H1 (cell line): ENCODE data around the gene FGF21. TPM values are rescaled to one million over a fixed set of nuclear protein-coding genes. Genes with fewer than 3 reads are reported as not detected.

Source experiments
- CTCF ChIA-PET: fragments of 300-600 bp; sonication (Branson Sonifier 250); formaldehyde crosslinking; loops from one replicate; lab custom pipeline; 2021; ENCODE audit not compliant: partially characterized antibody; lab: Charles Lee
- POLR2A ChIA-PET: fragments of 300-600 bp; sonication (Branson Sonifier 250); formaldehyde crosslinking; loops from one replicate; lab custom pipeline; 2021; ENCODE audit warnings: inconsistent platforms; ENCODE audit not compliant: partially characterized antibody; lab: Charles Lee
- DNase-seq, 2 experiments: peaks; one replicate each; pipeline versions ENCODE4 v3.0.0 to v3.0.0-alpha.2; 2010 to 2022; ENCODE audit warnings: low spot score in 2 of 2, low read depth in 1 of 2, mixed read lengths in 1 of 2
- FAIRE-seq: peaks from 2 replicates; lab custom pipeline; 2011; peaks lifted over from hg19 to GRCh38; lab: Jason Lieb, UNC
- H2AFZ ChIP-seq: 2 replicates; pipeline ENCODE4 v1.8.1; 2012; ENCODE audit warnings: low read length, inconsistent platforms
- H2AK5ac ChIP-seq: 2 replicates; pipeline ENCODE4 v1.6.1; 2013; ENCODE audit warnings: low read depth, low read length
- H2BK120ac ChIP-seq: replicated peaks from 2 replicates; pipeline ENCODE3; 2013; ENCODE audit warnings: low read depth, low read length, inconsistent platforms
- H2BK12ac ChIP-seq: 2 replicates; pipeline ENCODE4 v1.6.1; 2013; ENCODE audit warnings: low read depth, low read length
- H2BK15ac ChIP-seq: 2 replicates; pipeline ENCODE4 v1.6.1; 2013; ENCODE audit warnings: low read length
- H2BK20ac ChIP-seq: 2 replicates; pipeline ENCODE4 v1.6.1; 2013; ENCODE audit warnings: low read length
- H2BK5ac ChIP-seq: 2 replicates; pipeline ENCODE4 v1.6.1; 2013; ENCODE audit warnings: low read depth, low read length
- H3K14ac ChIP-seq: 2 replicates; pipeline ENCODE4 v1.6.1; 2013; ENCODE audit warnings: inconsistent platforms; ENCODE audit not compliant: insufficient read length
- H3K18ac ChIP-seq: 2 replicates; pipeline ENCODE4 v1.6.1; 2013; ENCODE audit warnings: low read length; ENCODE audit errors: extremely low read depth
- H3K23ac ChIP-seq: 2 replicates; pipeline ENCODE4 v1.6.1; 2013; ENCODE audit warnings: inconsistent platforms; ENCODE audit not compliant: insufficient read length
- H3K23me2 ChIP-seq: 2 replicates; pipeline ENCODE4 v1.6.1; 2013; ENCODE audit warnings: low read depth, low read length
- H3K27ac ChIP-seq: 2 replicates; pipeline ENCODE4 v1.6.1; 2011; ENCODE audit warnings: low read depth, low read length, inconsistent platforms
- H3K27me3 ChIP-seq, 4 experiments: replicated peaks in 1 of 4; 1 replicate in 1 of 4; 2 replicates in 3 of 4; pipeline versions ENCODE4 v1.6.1 to v1.8.1; 2011 to 2013; ENCODE audit warnings: low read length in 3 of 4, mild to moderate bottlenecking in 3 of 4, inconsistent platforms in 2 of 4, mixed read lengths in 2 of 4, moderate library complexity in 1 of 4; ENCODE audit not compliant: control insufficient read depth in 3 of 4, insufficient read depth in 3 of 4; ENCODE audit errors: extremely low read depth in 1 of 4
- H3K36me3 ChIP-seq, 4 experiments: 2 replicates each; pipeline versions ENCODE4 v1.6.1 to v1.8.1; 2011 to 2013; ENCODE audit warnings: mild to moderate bottlenecking in 4 of 4, low read length in 3 of 4, moderate library complexity in 2 of 4, control low read depth in 1 of 4, inconsistent platforms in 1 of 4; ENCODE audit not compliant: insufficient read depth in 4 of 4, control insufficient read depth in 2 of 4
- H3K4ac ChIP-seq: replicated peaks from 2 replicates; pipeline ENCODE3; 2013; ENCODE audit warnings: low read length, low read depth, mixed read lengths, inconsistent platforms; ENCODE audit not compliant: insufficient read length
- H3K4me1 ChIP-seq, 4 experiments: replicated peaks in 1 of 4; 1 replicate in 1 of 4; 2 replicates in 3 of 4; pipeline versions ENCODE4 v1.6.1 to v1.8.1; 2011 to 2013; ENCODE audit warnings: low read length in 3 of 4, inconsistent platforms in 2 of 4, mixed read lengths in 1 of 4; ENCODE audit not compliant: insufficient read depth in 4 of 4, control insufficient read depth in 3 of 4
- H3K4me2 ChIP-seq, 2 experiments: 2 replicates each; pipeline versions ENCODE4 v1.6.1 to v1.8.1; 2011 to 2013; ENCODE audit warnings: low read depth in 2 of 2, low read length in 2 of 2, control low read depth in 1 of 2, inconsistent platforms in 1 of 2, mild to moderate bottlenecking in 1 of 2; ENCODE audit not compliant: insufficient read depth in 1 of 2
- H3K4me3 ChIP-seq, 4 experiments: fragments of 200-600, 300-600 bp in 1 of 4; sonication (generic), shearing (Covaris generic), sonication (Bioruptor Twin) in 1 of 4; 2 replicates each; pipeline versions ENCODE4 v1.5.1 to v1.8.1; 2011 to 2016; ENCODE audit warnings: low read length in 4 of 4, low read depth in 3 of 4, control low read depth in 2 of 4, inconsistent platforms in 2 of 4, mild to moderate bottlenecking in 2 of 4, mixed read lengths in 1 of 4, moderate library complexity in 1 of 4; ENCODE audit not compliant: insufficient read depth in 2 of 4; ENCODE audit errors: extremely low read depth in 1 of 4
- H3K56ac ChIP-seq: replicated peaks from 2 replicates; pipeline ENCODE3; 2013; ENCODE audit warnings: low read depth, mild to moderate bottlenecking, mixed read lengths, low read length, inconsistent platforms; ENCODE audit not compliant: insufficient read length
- H3K79me1 ChIP-seq: 2 replicates; pipeline ENCODE4 v1.6.1; 2013; ENCODE audit warnings: low read depth, low read length, control low read depth
- H3K79me2 ChIP-seq, 2 experiments: 2 replicates each; pipeline versions ENCODE4 v1.6.1 to v1.8.1; 2012 to 2013; ENCODE audit warnings: low read length in 2 of 2, mild to moderate bottlenecking in 2 of 2, inconsistent platforms in 1 of 2; ENCODE audit not compliant: insufficient read depth in 2 of 2, control insufficient read depth in 1 of 2
- H3K9ac ChIP-seq, 4 experiments: replicated peaks in 1 of 4; 1 replicate in 1 of 4; 2 replicates in 3 of 4; pipeline versions ENCODE4 v1.6.1 to v1.8.1; 2011 to 2013; ENCODE audit warnings: low read depth in 3 of 4, low read length in 3 of 4, control low read depth in 2 of 4, mild to moderate bottlenecking in 2 of 4, moderate library complexity in 2 of 4, inconsistent platforms in 1 of 4; ENCODE audit errors: extremely low read depth in 1 of 4
- H3K9me3 ChIP-seq, 2 experiments: 2 replicates each; pipeline versions ENCODE4 v1.6.1 to v1.8.1; 2012 to 2013; ENCODE audit warnings: mild to moderate bottlenecking in 2 of 2, moderate library complexity in 2 of 2, control low read depth in 1 of 2, inconsistent platforms in 1 of 2, low read depth in 1 of 2, low read length in 1 of 2, mixed read lengths in 1 of 2; ENCODE audit not compliant: insufficient read depth in 2 of 2
- H4K20me1 ChIP-seq, 2 experiments: replicated peaks in 1 of 2; 2 replicates each; pipeline versions ENCODE3 to v1.8.1; 2011 to 2013; ENCODE audit warnings: inconsistent platforms in 2 of 2, low read length in 2 of 2, mild to moderate bottlenecking in 1 of 2; ENCODE audit not compliant: insufficient read depth in 2 of 2, control insufficient read depth in 1 of 2
- H4K5ac ChIP-seq: 2 replicates; pipeline ENCODE4 v1.6.1; 2013; ENCODE audit warnings: low read length, low read depth, mixed read lengths, inconsistent platforms; ENCODE audit not compliant: insufficient read length
- H4K8ac ChIP-seq: 2 replicates; pipeline ENCODE4 v1.8.0; 2013; ENCODE audit warnings: mild to moderate bottlenecking, moderate library complexity, low read length, inconsistent platforms; ENCODE audit not compliant: insufficient read depth; ENCODE audit errors: extremely low read depth
- H4K91ac ChIP-seq: replicated peaks from 2 replicates; pipeline ENCODE3; 2013; ENCODE audit warnings: low read length, mixed read lengths, inconsistent platforms; ENCODE audit not compliant: insufficient read length
- POLR2A ChIP-seq, 2 experiments: IDR thresholded peaks; 1 replicate in 1 of 2; 2 replicates in 1 of 2; pipeline ENCODE4 v1.6.1; 2011; ENCODE audit warnings: low read depth in 2 of 2, low read length in 2 of 2, mild to moderate bottlenecking in 2 of 2; ENCODE audit errors: control extremely low read depth in 1 of 2
- RBBP5 ChIP-seq: IDR thresholded peaks from 2 replicates; pipeline ENCODE4 v1.7.1; 2012; ENCODE audit warnings: low read depth, mild to moderate bottlenecking, inconsistent platforms, low read length, moderate library complexity, borderline replicate concordance
- TEAD4 ChIP-seq: IDR thresholded peaks from 2 replicates; pipeline ENCODE4 v1.6.1; 2012; ENCODE audit warnings: low read depth, low read length, inconsistent platforms, mixed read lengths
- WGBS, 2 experiments: shearing (Covaris generic) in 1 of 2; methylation state at CpG; one replicate each; pipeline versions ENCODE4 v1.1.6 to v1.1.7; 2013 to 2015; ENCODE audit warnings: low lambda C conversion rate in 2 of 2, mixed read lengths in 2 of 2, inconsistent platforms in 1 of 2, low coverage in 1 of 2, missing lambda C conversion rate in 1 of 2; ENCODE audit not compliant: insufficient replicate concordance in 2 of 2, insufficient coverage in 1 of 2, insufficient read length in 1 of 2; ENCODE audit errors: extremely low coverage in 1 of 2, missing lambda C conversion rate in 1 of 2; 5-methylcytosine and 5-hydroxymethylcytosine counted together
- polyA plus RNA-seq, 7 experiments: library from polyadenylated mRNA; depleted of rRNA in 3 of 7; stranded (reverse) in 5 of 7; unstranded in 2 of 7; fragments of >200 nt in 5 of 7; fragments of 200-250 nt in 2 of 7; gene quantifications; 1 replicate in 5 of 7; 2 replicates in 1 of 7; 4 replicates in 1 of 7; pipeline versions ENCODE4 v1.2.1 to v1.2.3, GENCODE V29; 2011 to 2013; ENCODE audit warnings: missing spikeins in 2 of 7, mixed read lengths in 2 of 7
- total RNA-seq: library from RNA; stranded (reverse); fragmentation: NEBNext Ultra II Directional; extraction: Animal tissue kit (Norgen Biotek cat#: 25700); gene quantifications from 2 replicates; pipeline ENCODE4 v1.2.1, GENCODE V29; 2021

Gene FGF21
- total and polyA plus RNA-seq, 2 of the 8 experiments (the other 6 are each of a cell fraction or from before 2014, with no cell fraction given) = 0.48 to 0.80 TPM

- no peak for FAIRE-seq
Observed at GRCh38 chr19:48794291-48794690, 39.0 kb downstream of the FGF21 start.

More at GRCh38 chr19:48794291-48794690, 39.0 kb downstream of the FGF21 start:
- Histone ChIP-seq H3K79me2 (no peaks in the 10 kb centered on the region), H4K91ac (no peak overlapping the region), H2BK120ac (no peak overlapping the region), H3K23ac (no peak overlapping the region), H3K27me3 (no peaks in the 10 kb centered on the region), H4K5ac (no peak overlapping the region), H3K14ac (no peak overlapping the region), H3K4me2 (no peak overlapping the region; a peak in 1 of 4 replicates), H3K36me3 (no peaks in the 10 kb centered on the region), H3K23me2 (no peaks in the 10 kb centered on the region), H2AK5ac (peak overlapping the region; percentile 70; the same call in 1 of the 2 replicates), H4K8ac (no peak overlapping the region), H3K4me1 (peaks cover 0 to 8% (median 6%) of the 10 kb centered on the region in 4 experiments; a peak in 6 of 7 replicates), H2AFZ (no peak overlapping the region), H3K18ac (no peak overlapping the region), H3K9ac (no peak overlapping the region), H3K56ac (no peak overlapping the region)
- WGBS, 2 experiments = 92% methylated on average over 6 of the region's 6 CpGs; no CpG with 5 or more reads in 1 of the 2 experiments
- POLR2A ChIA-PET = interaction anchor here (1.1 to 2.0 kb wide), 3 partner anchors 39 to 173 kb away, joined by 3 to 8 read pairs (median 5); partner anchors contain the start of gene PPP1R15A
- TF ChIP-seq TEAD4 (no peak), RBBP5 (no peak), POLR2A (IDR thresholded peaks at IDR 0.05; ENCODE audit: control extremely low read depth in 1 of 2, low read depth in 2 of 2, low read length in 2 of 2) (no peak)
- TF ChIP-seq, all 59 proteins: peak for 0
- Histone ChIP-seq H3K9me3 (no peaks in the 10 kb centered on the region), H3K4ac (no peak overlapping the region), H4K20me1 (no peaks in the 10 kb centered on the region), H3K27ac (no peak overlapping the region), H2BK5ac (no peak overlapping the region), H3K79me1 (no peaks in the 10 kb centered on the region), H2BK12ac (0 out of 2 replicates have a peak overlapping the region, but pooled peaks have one; percentile 81), H2BK20ac (no peak overlapping the region; the same call in 1 of the 2 replicates), H3K4me3 (no peak overlapping the region), H2BK15ac (0 out of 2 replicates have a peak overlapping the region, but pooled peaks have one; percentile 81)
- DNase-seq = no peak
- CTCF ChIA-PET = interaction anchor here (0.7 to 17.5 kb wide), 14 partner anchors 10 to 149 kb away, joined by 3 to 285 read pairs (median 5); partner anchors contain the start of genes BCAT2, CA11 and HSD17B14
